Ovary (tissue), 3 donors: Measurements from ENCODE around the gene RUNX1.

Experiments
- CTCF ChIP-seq, 3 donors: fragments of 450-650 bp in 2 of 3; fragments of 200-600 bp in 1 of 3; IDR thresholded peaks; one replicate each; pipeline versions ENCODE4 v1.5.1 to v1.8.0; 2016 to 2022; ENCODE audit warnings: antibody characterized with exemption in 3 of 3, mild to moderate bottlenecking in 1 of 3
- EP300 ChIP-seq: sonication (generic); formaldehyde crosslinking; IDR thresholded peaks from one replicate; pipeline ENCODE4 v1.6.1; 2017; ENCODE audit warnings: antibody characterized with exemption
- POLR2A ChIP-seq: fragments of 450-650 bp; IDR thresholded peaks from one replicate; pipeline ENCODE4 v1.6.1; 2017; ENCODE audit warnings: antibody characterized with exemption, mild to moderate bottlenecking, moderate library complexity
- donor health status: DM: no; HTN: no; CAD: no.

DNA sequence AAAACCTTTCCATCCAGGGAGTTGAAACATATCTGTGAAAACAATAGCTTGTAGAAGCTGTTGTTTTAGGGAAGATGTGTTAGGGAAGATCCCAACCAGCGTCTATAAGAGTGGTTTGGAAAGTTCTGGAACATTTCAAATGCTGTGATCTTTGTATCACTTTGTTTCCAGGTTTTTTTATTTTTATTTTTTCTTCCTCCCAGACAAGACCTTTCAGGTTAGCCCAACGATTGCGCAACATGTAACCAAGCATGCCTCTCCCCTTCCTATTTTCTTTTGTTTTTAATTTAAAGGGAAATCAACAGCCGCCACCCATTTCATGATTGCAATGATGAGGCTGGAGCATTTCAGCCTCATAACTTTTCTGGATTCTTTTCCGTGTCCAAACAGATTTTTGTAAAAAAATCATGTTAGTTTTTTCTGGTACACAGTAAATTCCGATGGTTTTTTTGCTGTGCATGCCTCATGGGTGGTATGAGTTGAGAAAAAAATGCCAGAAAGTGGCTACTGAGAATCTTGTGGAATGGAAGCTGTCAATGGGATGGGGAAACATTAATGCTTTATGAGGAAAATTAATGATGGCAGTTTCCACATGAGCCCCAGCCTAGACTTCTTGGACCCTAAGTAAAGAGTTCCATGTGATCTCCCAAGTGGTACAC is 109.3 kb downstream of the RUNX1 start:
- TF ChIP-seq CTCF (IDR thresholded peaks at IDR 0.05) (no peak), POLR2A (no peak), EP300 (no peak)
